Stimulated activated CD4-positive, alpha-beta T cell treated with anti-CD3 and anti-CD28 coated beads, Interleukin-1b, Interleukin-23, amount 100 ng/mL, for 4 hours (primary cell): ENCODE data around the gene GPR89B.
"Not testable (repeated sequence)": the region's sequence is repeated elsewhere in the genome, so short reads cannot be mapped to it uniquely, and the experiment has no call there.

Experiments
- DNase-seq, 2 donors: peaks; one replicate each; pipeline ENCODE4 v3.0.0-alpha.2; 2020; ENCODE audit warnings: low read depth in 2 of 2

Gene GPR89B

GRCh38 chr1:147928236-147929132 lies at the start of gene GPR89B:
TSS of gene GPR89B (plus strand) at chr1:147928420. CDS start at chr1:147928537, 117 bp downstream.
- DNase-seq, result peak; percentile 86 to 94

GRCh38 chr1:147879911-147880310 lies 48.3 kb upstream of the GPR89B start:
- no peak for DNase-seq

- no peak for DNase-seq
Measured at GRCh38 chr1:147882535-147882934, 45.7 kb upstream of the GPR89B start.

- DNase-seq, result peak; percentile 32 to 56
Measured at GRCh38 chr1:147890177-147890790, 37.9 kb upstream of the GPR89B start.

GRCh38 chr1:147891088-147891487 lies 37.1 kb upstream of the GPR89B start:
- DNase-seq, result no peak

- DNase-seq, result no peak
Measured at GRCh38 chr1:147892216-147892615, 36.0 kb upstream of the GPR89B start.

GRCh38 chr1:147892731-147893214 lies 35.4 kb upstream of the GPR89B start:
- DNase-seq, result peak in 1 of 2 donors; percentile 9

GRCh38 chr1:147895123-147895522 lies 33.1 kb upstream of the GPR89B start:
- DNase-seq, result no peak

- no peak for DNase-seq
Measured at GRCh38 chr1:147897029-147897752, 31.0 kb upstream of the GPR89B start.

GRCh38 chr1:147897789-147898188 lies 30.4 kb upstream of the GPR89B start:
- DNase-seq, result no peak

- DNase-seq, result no peak
Measured at GRCh38 chr1:147902253-147902845, 25.9 kb upstream of the GPR89B start, which contains the start of gene GJA8. TSS of gene GJA8 (plus strand) at chr1:147902795. CDS start at chr1:147907956, 5,161 bp downstream.

GRCh38 chr1:147904726-147905125 lies 23.5 kb upstream of the GPR89B start:
- no peak for DNase-seq

GRCh38 chr1:147907786-147908509 lies 20.3 kb upstream of the GPR89B start:
- DNase-seq, result no peak

- DNase-seq, result no peak
Measured at GRCh38 chr1:147912553-147912952, 15.7 kb upstream of the GPR89B start.

GRCh38 chr1:147913362-147913942 lies 14.8 kb upstream of the GPR89B start:
- no peak for DNase-seq

GRCh38 chr1:147919896-147920295 lies 8.3 kb upstream of the GPR89B start:
- DNase-seq, result no peak

- DNase-seq, result no peak
Measured at GRCh38 chr1:147924813-147925212, 3.4 kb upstream of the GPR89B start.

GRCh38 chr1:147927215-147927614 lies 1.0 kb upstream of the GPR89B start:
- not testable (repeated sequence) for DNase-seq

GRCh38 chr1:147927689-147928088 lies 531 bp upstream of the GPR89B start:
- not testable (repeated sequence) for DNase-seq

GRCh38 chr1:147931137-147931536 lies 2.9 kb downstream of the GPR89B start:
- not testable (repeated sequence) for DNase-seq

- DNase-seq, result not testable (repeated sequence)
Measured at GRCh38 chr1:147935296-147935695, 7.1 kb downstream of the GPR89B start.
